ENCODE measurements around the gene ADCY2. TPM values are rescaled to one million over a fixed set of nuclear protein-coding genes. Genes with fewer than 3 reads are reported as not detected.
A peak's percentile ranks its signal among the peaks of the same experiment; 100 is the strongest.

ADCY2 gene
- polyA plus RNA-seq, 3 donors: 4.5 to 6.8 (median 6.3) TPM

DNA sequence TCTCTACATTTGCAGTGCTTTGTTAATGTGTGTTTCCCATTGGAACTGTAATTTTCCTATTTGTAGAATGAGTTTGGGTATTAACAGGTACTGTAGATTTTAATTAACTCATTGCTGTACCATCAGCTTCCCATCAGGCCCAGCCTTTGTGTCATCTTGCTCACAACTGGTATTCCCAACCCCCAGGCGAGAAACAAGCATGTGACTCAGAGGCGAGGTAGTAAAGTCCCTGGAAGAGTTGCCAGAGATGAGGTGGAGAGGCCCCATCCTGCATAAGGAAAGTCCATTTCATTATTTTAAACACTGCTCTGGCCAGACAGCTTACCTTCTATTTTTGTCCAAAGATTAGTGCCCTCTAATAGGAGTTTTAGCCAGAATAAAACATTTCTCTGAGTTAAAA lies 29.9 kb downstream of the ADCY2 start:
- no peak for DNase-seq (ENCODE audit: extremely low read depth in 1 of 11, low read depth in 9 of 11, low spot score in 4 of 11)

DNA sequence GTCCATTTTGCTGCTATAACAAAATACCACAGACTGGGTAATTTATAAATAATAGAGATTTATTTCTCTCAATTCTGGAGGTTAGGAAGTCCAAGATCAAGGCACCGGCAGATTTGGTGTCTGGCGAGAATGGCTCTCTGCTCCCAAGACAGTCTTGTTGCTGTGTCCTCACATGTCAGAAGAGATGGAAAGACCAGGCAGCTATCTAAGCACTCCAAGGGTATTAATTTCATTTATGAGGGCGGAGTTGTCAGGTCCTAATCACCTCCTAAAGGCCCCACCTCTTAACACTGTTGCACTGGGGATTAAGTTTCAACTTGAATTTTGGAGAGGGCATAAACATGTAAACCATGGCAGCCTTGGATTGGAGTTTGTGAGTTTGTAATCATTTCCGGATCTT lies 30.3 kb downstream of the ADCY2 start:
- no peak for DNase-seq (ENCODE audit: extremely low read depth in 1 of 11, low read depth in 9 of 11, low spot score in 4 of 11)

DNA sequence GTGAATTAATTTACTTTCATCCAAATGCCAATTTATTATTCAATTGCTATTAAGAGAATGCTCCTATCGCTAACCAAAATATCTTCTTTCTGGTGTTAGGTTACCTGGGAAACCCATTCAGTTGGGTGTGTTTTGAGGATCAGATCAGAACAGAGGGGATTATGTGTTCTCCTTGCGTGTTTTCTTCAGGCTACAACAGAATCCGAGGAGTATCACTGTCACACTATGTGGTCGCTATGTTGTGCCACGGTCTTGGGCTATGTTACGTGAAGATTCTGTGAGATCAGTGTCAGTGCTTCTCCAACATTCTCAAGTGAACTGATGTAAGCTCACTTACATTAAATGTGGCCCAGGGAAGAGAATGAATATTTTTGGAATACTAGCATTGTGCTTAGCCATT lies 39.0 kb downstream of the ADCY2 start:
- DNase-seq (ENCODE audit: extremely low read depth in 1 of 11, low read depth in 9 of 11, low spot score in 4 of 11): no peak

DNA sequence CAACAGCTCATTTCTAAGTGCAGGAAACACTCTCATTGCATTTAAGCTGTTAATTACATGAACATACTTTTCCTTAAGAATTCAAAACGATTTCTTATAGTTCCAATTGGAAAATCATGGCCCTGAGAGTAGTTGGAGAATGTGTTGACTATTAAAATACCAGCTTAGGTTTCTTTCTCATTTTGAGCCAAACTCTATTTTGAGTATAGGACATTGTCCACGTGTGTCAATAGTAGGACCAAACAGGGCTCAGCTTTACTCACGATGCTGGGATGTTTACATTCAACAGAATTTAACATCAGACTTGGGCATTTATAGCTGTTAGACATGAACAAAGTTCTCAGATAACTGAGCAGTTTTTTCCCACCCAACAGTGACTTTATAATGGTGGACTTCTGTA lies 39.6 kb downstream of the ADCY2 start:
- DNase-seq (ENCODE audit: extremely low read depth in 1 of 11, low read depth in 9 of 11, low spot score in 4 of 11): no peak

DNA sequence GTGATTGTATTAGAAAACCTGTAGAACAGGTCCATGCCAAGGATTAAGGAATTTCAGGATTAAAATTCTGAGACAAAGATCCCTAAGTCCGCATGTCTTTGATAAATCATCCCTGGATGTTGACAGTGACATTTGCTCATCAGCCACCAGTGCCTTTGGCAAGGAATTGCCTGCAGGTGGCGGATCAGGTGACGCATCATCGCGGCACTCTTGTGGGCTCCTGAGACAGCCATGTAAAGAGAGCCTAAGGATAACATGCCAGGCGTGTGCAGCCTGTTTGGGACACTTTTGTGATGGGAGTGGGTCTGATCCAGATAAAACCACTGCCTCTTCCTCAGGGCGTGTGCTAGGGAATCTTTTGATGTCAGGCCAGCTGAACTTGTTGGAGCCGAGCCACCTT lies 40.6 kb downstream of the ADCY2 start:
- DNase-seq (ENCODE audit: extremely low read depth in 1 of 11, low read depth in 9 of 11, low spot score in 4 of 11): no peak

DNA sequence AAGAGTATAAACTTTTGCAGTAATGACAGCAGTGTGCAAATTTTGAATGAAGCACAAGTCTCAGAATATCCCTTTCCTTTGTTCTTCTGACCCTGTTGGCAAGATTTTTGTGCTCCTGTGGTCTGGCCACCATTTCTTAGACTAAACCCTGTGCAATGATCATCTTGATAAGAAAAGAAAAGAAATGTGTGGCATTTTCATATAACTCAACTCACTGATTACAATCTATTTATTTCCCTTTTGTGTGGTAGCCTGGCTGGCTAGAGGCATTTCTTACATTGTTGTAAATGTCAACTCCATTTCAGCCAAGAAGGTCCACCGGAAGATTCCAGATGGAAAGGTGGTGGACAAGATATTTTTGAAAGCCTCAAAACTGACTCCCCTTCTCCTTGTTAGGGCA lies 41.9 kb downstream of the ADCY2 start:
- DNase-seq (ENCODE audit: extremely low read depth in 1 of 11, low read depth in 9 of 11, low spot score in 4 of 11): no peak

DNA sequence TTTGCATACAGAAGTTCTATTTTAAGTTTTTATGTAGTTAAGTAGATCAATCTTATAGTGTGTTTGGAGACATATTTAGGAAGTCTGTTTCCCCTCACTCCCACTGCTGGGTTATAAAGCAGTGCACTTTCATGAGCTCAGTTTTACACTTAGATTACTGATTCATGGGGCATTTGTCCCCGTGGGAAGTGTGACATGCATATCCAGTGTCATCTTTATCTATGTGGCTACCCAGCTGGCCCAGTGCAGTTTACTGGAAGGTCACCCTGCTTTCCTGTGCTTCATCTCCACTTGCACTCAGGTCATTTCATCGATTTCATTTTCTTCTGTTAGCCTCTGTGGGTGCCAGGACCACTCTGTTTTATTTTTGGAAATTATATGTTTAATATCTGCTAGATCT lies 49.1 kb downstream of the ADCY2 start:
- DNase-seq (ENCODE audit: extremely low read depth in 1 of 11, low read depth in 9 of 11, low spot score in 4 of 11): peak in 1 of 11 donors; percentile 22

DNA sequence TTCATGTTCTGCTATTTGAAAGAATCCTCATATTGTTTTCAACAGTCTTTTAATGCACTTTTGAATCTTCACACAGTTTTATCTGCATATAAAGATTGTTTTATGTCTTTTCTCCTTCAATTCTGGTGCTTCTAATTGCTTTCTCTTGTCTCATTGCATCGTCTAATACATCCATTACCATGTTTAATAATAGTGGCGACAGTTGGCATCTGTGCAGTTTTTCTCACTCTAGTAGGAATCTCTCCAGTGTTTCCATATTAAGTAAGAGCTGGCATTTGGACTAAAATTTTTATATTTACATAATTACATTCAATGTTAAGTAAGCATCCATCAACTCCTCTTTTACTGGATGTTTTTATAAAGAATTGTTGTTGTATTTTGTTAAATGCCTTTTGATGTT lies 49.9 kb downstream of the ADCY2 start:
- no peak for DNase-seq (ENCODE audit: extremely low read depth in 1 of 11, low read depth in 9 of 11, low spot score in 4 of 11)

DNA sequence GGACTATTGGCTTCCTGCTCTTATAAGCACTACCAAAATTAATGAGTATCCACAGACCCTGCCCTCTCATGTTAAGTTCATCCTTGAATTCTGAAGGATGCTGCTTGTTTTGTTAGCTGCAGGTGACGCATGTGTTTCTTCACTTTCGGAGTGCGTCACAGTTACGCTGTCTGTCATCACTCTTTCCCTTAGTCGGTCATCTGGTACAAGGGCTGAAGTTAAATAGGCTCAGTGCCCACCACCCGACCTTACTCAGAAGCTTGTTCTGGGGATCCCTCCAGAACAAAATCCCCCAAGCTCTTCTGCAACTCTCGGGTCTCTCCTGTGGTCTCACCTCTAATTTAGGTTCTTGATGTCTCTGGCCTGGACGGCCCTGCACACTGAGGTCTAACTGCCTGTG lies 51.0 kb downstream of the ADCY2 start:
- DNase-seq (ENCODE audit: extremely low read depth in 1 of 11, low read depth in 9 of 11, low spot score in 4 of 11): no peak

DNA sequence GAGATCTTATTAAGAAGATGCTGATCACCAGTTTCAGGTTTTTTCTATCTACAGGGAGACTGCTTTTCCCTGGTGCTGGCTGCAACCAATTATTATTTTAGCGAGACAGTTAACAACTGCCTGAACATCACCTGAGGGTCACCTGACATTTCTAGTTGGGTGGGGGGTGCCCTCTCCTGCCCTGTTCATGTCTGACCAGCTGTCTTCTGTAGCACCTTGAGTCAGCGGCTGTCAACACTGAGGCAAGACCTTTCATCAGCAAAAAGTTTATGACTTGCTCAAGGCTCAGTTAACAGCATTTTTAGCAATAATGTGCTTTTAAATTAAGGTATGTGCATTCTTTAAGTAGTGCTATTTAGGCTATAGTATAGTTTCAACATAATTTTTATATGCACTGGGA lies 58.0 kb downstream of the ADCY2 start:
- DNase-seq (ENCODE audit: extremely low read depth in 1 of 11, low read depth in 9 of 11, low spot score in 4 of 11): no peak

DNA sequence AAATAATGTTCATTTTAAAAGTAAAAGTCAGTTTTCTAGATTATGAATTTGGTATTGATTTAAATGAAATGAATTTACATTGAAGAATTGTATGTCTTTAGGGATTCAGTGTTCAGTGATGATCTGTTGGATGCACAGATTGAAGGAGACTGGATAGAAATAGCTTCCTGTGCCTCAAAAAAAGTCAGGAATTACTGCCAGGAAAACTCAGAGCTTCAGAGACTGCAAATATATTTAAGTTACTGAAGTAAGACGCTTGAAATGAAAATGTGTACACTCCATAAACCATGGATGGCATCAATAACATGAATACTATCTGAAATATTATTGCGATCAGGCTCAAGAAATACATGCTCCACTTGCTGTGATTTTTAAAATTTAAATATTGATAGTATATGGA lies 60.3 kb downstream of the ADCY2 start:
- DNase-seq (ENCODE audit: extremely low read depth in 1 of 11, low read depth in 9 of 11, low spot score in 4 of 11): no peak

DNA sequence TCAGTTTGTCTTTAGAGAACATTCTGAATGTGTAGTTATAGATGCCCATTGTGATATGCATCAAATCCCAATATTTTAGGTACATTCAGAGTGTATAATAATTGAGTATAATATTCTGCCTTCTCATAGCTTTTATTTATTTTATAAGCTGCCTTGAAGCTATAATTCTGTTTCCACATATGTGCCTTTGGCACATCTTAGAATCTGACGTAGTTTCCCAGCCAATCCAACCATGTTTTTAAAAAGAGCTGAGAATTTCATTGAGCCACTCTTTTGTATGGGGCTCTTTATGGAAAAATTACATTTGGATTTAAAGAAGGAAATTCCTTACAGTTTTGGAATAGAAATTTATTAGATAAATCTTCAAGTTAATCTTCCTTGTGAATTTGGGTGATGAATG lies 65.4 kb downstream of the ADCY2 start:
- no peak for DNase-seq (ENCODE audit: extremely low read depth in 1 of 11, low read depth in 9 of 11, low spot score in 4 of 11)

DNA sequence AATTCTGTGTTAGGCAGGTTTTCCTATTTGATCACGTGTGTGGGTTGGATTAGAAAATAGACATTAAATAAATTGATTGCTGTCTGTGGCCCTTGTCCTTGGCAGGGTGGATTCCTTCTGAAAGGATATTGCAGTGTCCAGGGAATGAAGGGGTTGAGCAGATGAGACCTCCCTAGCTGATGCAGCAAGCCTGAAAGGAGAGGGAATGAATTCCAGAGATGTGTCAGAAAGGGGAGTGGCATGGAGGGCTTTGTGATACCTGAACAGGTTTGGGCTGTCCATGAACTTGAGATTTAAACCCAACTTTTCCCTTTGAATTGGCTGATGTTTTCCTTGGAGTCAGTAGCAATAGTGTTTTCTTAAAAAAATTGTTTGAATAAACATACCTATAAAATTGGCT lies 66.8 kb downstream of the ADCY2 start:
- no peak for DNase-seq (ENCODE audit: extremely low read depth in 1 of 11, low read depth in 9 of 11, low spot score in 4 of 11)

DNA sequence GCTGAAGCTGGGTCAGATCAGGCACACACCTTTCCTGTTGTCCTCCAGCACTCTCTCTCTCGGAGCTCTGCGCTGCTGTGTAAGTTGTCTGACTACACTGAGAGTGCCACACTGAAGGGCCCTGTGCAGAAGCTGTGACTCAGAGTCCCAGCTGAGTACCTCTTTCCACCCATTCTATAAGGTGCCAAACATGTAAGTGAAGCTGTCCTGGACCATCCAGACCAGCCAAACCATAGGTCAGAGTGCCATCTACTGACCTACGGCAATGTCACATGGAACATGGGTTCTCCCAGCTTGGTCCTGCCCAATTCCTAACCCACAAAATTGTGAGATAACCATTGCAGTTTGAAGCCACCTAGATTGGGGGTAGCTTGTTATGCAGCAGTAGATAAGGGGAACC lies 68.2 kb downstream of the ADCY2 start:
- no peak for DNase-seq (ENCODE audit: extremely low read depth in 1 of 11, low read depth in 9 of 11, low spot score in 4 of 11)

DNA sequence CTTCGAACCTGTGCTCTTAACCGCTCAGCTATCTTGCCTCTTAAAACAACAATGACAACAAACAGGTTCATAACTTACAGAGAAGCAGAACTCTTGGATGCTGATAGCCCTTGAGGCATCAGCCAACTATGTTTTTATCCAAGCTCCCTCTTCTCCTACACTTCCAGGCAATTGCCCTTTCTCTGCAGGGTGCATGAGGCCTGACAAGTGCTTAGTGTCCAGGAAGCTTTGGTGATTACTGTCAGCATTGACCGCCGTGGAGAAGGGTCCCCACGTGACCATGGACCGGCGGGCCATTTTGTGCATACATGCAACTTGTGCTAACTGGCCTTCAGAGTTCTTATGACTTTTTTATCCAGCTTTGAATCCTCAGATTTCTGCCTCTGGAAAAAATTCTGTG lies 71.2 kb downstream of the ADCY2 start:
- no peak for DNase-seq (ENCODE audit: extremely low read depth in 1 of 11, low read depth in 9 of 11, low spot score in 4 of 11)

DNA sequence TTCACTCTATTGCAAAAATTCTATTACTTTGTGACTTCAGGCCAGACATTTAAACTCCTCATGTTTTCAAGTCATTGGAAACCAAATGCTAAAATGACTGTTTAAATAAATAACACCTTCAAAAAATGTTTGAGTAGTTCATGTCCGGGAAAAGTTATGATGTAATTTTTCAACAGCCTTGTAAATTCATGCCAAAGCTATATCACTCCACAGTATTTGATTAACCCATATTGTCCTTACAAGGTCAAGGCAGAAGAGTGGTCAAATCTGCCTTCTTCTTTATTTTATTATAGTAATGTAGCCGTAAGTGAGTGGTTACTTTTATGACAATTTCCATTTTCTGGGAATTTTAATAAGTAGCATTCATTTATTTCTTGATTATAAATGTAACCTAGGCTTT lies 72.8 kb downstream of the ADCY2 start:
- DNase-seq (ENCODE audit: extremely low read depth in 1 of 11, low read depth in 9 of 11, low spot score in 4 of 11): no peak

DNA sequence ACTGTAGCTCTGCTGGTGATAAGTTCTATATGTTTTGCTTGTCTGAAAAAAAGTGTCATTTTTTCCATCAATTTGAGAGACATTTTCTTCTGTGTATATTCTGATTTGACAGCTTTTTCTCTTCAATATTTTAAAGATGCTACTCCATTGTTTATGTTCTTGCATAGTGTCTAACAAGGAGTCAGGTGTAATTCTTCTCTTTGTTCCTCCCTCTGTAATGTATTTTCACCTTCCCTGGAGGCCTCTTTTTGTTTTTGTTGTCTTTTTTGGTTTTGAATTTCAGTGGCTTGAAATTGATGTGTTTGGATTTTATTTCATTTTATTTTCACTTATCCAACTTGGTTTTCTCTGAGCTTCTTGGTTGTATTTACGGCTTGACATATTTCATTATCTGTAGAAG lies 75.8 kb downstream of the ADCY2 start:
- DNase-seq (ENCODE audit: extremely low read depth in 1 of 11, low read depth in 9 of 11, low spot score in 4 of 11): no peak

DNA sequence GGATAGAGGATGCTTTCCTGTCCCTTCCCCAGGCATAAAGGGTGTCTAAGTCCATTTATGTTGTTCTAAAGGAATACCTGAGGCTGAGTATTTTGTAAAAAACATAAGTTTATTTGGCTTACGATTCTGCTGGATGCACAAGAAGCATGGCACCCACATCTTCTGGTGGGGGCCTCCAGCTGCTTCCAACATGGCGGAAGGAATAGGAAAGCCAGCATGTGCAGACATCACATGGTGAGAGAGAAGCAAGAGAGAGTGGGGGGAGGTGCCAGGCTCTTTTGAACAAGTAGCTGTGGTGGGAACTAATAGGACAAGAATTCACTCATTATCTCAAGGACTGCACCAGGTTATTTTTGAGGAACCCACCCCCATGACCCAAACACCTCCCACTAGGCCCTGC lies 77.2 kb downstream of the ADCY2 start:
- DNase-seq (ENCODE audit: extremely low read depth in 1 of 11, low read depth in 9 of 11, low spot score in 4 of 11): no peak

DNA sequence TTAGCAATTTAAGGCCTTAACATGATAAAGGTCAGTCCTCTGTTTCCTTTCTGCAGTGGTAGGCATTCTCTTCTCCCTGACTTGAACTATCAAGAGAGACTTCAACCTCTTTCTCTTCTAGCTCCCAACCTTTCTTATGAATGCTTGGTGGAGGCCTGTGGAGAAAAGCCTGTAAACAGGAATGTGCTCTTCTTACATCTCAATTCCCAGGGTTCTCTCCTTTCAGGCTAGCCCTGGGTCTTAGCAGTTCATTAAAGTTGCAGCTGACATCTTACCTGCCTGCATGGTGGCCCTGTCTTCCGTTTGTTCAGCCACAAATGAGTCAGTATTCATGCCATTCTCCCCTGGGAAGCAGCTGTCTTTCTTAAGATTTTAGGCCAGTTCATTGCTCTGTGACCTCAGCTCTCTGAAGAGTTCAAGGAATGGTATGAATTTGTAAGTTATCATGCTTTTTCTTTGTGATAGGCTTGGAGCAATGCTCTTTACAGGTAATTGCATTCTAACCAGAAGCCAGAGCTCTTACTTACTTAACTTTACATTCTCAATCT lies 77.8 kb downstream of the ADCY2 start:
- DNase-seq (ENCODE audit: extremely low read depth in 1 of 11, low read depth in 9 of 11, low spot score in 4 of 11): no peak

DNA sequence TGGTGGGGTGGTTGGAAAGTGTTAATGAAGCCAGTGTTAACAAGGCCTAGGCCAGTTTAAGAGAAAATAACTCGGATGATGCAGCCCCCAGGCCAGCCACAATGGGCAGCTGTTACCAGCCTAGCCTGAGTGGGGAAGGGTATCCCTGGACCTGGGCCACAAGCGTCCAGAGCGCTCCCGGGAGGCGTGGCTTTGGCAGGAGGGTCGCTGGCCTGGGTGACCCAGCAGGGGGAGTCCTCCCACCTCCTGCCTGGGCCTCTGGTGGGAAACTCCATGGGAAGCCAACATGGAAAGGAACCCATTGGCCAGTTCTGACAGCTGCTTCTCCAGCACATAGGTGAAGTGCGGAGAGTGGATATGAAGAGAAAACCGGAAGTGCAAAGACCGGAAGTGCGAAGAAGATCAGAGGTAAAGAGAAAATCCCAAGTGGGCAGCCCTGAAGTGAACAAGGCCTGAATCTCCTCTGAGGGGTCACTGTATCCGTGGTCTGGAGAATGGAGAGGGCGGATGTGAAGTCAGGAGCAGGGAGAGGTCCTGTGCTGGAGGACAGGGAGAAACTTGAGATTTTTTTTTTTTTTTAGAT lies 79.0 kb downstream of the ADCY2 start:
- no peak for DNase-seq (ENCODE audit: extremely low read depth in 1 of 11, low read depth in 9 of 11, low spot score in 4 of 11)

DNA sequence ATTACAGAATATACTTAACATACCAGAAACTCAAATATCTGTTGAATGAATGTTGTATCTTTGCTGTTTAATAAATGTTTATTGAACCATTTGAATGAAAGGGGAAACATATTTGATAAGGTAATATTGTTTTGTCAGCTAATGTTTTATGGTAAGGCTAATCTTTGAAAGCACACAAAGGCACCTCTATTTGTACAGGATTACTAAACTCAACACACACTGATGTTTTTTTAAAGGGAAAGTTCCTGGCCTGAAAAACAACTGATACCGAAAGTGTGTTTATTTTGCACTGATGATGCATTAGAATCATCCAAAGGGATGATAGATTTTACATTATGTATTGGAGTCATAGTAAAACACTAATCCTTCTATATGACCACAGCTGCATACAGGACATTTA lies 82.5 kb downstream of the ADCY2 start:
- DNase-seq (ENCODE audit: extremely low read depth in 1 of 11, low read depth in 9 of 11, low spot score in 4 of 11): no peak

DNA sequence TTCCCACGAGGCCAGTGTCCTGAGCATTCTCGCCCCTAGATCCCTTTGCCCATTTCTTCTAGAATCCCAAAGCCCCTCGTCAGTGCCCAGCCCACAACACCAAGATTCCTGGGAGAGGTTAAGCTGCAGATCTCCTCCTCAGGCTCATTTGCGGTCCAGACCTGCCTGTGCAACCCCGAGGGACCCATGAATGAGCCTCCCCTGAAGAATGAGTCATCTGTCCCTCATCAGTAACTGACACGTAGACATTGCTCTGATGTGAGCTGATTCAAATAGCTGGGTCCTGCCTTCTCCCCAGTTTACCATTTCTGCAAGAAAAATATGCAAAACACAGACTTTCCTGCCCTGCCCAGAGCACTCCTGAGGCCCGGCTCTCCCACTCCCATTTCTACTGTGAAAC lies 92.8 kb downstream of the ADCY2 start:
- DNase-seq (ENCODE audit: extremely low read depth in 1 of 11, low read depth in 9 of 11, low spot score in 4 of 11): no peak
